D721Med (cell line): Measurements from ENCODE around the gene DNAJB8.

ENCODE experiments used
- DNase-seq: peaks from one replicate; pipeline ENCODE4 v3.0.0; 2011; ENCODE audit warnings: low spot score; ENCODE audit not compliant: insufficient read length
- FAIRE-seq: peaks from 2 replicates; lab custom pipeline; 2011; peaks lifted over from hg19 to GRCh38; lab: Jason Lieb, UNC
- CTCF ChIP-seq: IDR thresholded peaks from 2 replicates; pipeline ENCODE4 v1.5.1; 2012; ENCODE audit warnings: mild to moderate bottlenecking, control low read depth; ENCODE audit not compliant: insufficient read depth; ENCODE audit errors: missing control alignments

DNAJB8 gene

GRCh38 chr3:128458746-128459460 is 7.8 kb downstream of the DNAJB8 start:
- FAIRE-seq, result no peak
- no peak for TF ChIP-seq CTCF
- DNase-seq, result no peak

- no peak for FAIRE-seq
- no peak for DNase-seq
- no peak for TF ChIP-seq CTCF
Observed at GRCh38 chr3:128457937-128458336, 8.8 kb downstream of the DNAJB8 start.

GRCh38 chr3:128456776-128457715 is 9.6 kb downstream of the DNAJB8 start:
- TF ChIP-seq CTCF, result no peak
- peak; percentile 94 for DNase-seq
- no peak for FAIRE-seq

GRCh38 chr3:128455786-128456748 is 10.6 kb downstream of the DNAJB8 start:
- no peak for TF ChIP-seq CTCF
- DNase-seq (no peak), FAIRE-seq (no peak)

- TF ChIP-seq CTCF, result no peak
- FAIRE-seq, result no peak
Observed at GRCh38 chr3:128455116-128455515, 11.6 kb downstream of the DNAJB8 start.

GRCh38 chr3:128454310-128454618 is 12.4 kb downstream of the DNAJB8 start:
- DNase-seq (no peak), FAIRE-seq (no peak)
- no peak for TF ChIP-seq CTCF

More at GRCh38 chr3:128455116-128455515, 11.6 kb downstream of the DNAJB8 start:
- no peak for DNase-seq
